GM21717 (cell line): ENCODE results near the gene UPP1.

ENCODE experiments used
- ATAC-seq: cut with Tn5 transposase; IDR thresholded peaks from one replicate; pipeline ENCODE4 v1.9.1; 2021; ENCODE audit warnings: mild to moderate bottlenecking, moderate library complexity; ENCODE audit not compliant: unreplicated experiment

UPP1 gene

GRCh38 chr7:48150086-48150485 is 61.0 kb downstream of the UPP1 start:
- no peak for ATAC-seq

GRCh38 chr7:48154792-48155413 is 65.8 kb downstream of the UPP1 start:
- no peak for ATAC-seq
